Ishikawa (cell line): ENCODE results near the gene DNASE1L3.

ENCODE experiments used
- CEBPB ChIP-seq: IDR thresholded peaks from 2 replicates; pipeline ENCODE4 v1.6.1; 2012
- CREB1 ChIP-seq: IDR thresholded peaks from 2 replicates; pipeline ENCODE4 v1.6.1; 2012; ENCODE audit warnings: low read depth
- EGR1 ChIP-seq: IDR thresholded peaks from 2 replicates; pipeline ENCODE4 v1.6.1; 2012
- EP300 ChIP-seq: IDR thresholded peaks from 2 replicates; pipeline ENCODE4 v1.6.1; 2012; ENCODE audit warnings: borderline replicate concordance
- FOXM1 ChIP-seq: IDR thresholded peaks from 2 replicates; pipeline ENCODE4 v1.6.1; 2012; ENCODE audit warnings: low read depth, borderline replicate concordance
- MAX ChIP-seq: IDR thresholded peaks from 2 replicates; pipeline ENCODE4 v1.6.1; 2012
- RAD21 ChIP-seq: IDR thresholded peaks from 2 replicates; pipeline ENCODE4 v1.6.1; 2012; ENCODE audit warnings: low read depth
- TAF1 ChIP-seq: IDR thresholded peaks from 2 replicates; pipeline ENCODE4 v1.6.1; 2012; ENCODE audit warnings: low read depth, mild to moderate bottlenecking
- TCF12 ChIP-seq: IDR thresholded peaks from 2 replicates; pipeline ENCODE4 v1.6.1; 2012; ENCODE audit warnings: low read depth
- TEAD4 ChIP-seq: IDR thresholded peaks from 2 replicates; pipeline ENCODE4 v1.6.1; 2012
- YY1 ChIP-seq: IDR thresholded peaks from 2 replicates; pipeline ENCODE4 v1.6.1; 2012; ENCODE audit warnings: low read depth
- TF ChIP-seq, protein P1 (sequence below): IDR thresholded peaks from 2 replicates; pipeline ENCODE4 v1.6.1; 2012; ENCODE audit warnings: low read depth, mild to moderate bottlenecking

DNA sequence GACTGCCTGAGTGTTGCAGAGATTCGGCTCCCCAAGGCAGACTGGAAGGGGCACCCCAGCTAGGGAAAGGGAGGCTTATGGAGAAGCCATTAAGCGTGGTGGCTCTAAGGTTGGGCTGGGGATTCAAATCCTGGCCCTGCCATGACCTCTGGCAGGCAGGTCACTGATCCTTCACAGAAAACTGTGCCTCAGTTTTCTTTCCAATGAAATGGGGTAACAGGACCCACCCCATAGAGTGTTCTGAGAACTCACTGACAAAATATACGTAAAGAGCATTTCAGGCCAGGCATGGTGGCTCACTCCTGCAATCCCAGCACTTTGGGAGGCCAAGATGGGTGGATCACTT, 34.6 kb downstream of the DNASE1L3 start:
- TF ChIP-seq YY1, result no peak
- no peak for TF ChIP-seq MAX
- TF ChIP-seq RAD21, result no peak
- no peak for TF ChIP-seq EP300
- no peak for TF ChIP-seq EGR1
- TF ChIP-seq TCF12, result no peak
- no peak for TF ChIP-seq CREB1
- TF ChIP-seq, protein P1, sequence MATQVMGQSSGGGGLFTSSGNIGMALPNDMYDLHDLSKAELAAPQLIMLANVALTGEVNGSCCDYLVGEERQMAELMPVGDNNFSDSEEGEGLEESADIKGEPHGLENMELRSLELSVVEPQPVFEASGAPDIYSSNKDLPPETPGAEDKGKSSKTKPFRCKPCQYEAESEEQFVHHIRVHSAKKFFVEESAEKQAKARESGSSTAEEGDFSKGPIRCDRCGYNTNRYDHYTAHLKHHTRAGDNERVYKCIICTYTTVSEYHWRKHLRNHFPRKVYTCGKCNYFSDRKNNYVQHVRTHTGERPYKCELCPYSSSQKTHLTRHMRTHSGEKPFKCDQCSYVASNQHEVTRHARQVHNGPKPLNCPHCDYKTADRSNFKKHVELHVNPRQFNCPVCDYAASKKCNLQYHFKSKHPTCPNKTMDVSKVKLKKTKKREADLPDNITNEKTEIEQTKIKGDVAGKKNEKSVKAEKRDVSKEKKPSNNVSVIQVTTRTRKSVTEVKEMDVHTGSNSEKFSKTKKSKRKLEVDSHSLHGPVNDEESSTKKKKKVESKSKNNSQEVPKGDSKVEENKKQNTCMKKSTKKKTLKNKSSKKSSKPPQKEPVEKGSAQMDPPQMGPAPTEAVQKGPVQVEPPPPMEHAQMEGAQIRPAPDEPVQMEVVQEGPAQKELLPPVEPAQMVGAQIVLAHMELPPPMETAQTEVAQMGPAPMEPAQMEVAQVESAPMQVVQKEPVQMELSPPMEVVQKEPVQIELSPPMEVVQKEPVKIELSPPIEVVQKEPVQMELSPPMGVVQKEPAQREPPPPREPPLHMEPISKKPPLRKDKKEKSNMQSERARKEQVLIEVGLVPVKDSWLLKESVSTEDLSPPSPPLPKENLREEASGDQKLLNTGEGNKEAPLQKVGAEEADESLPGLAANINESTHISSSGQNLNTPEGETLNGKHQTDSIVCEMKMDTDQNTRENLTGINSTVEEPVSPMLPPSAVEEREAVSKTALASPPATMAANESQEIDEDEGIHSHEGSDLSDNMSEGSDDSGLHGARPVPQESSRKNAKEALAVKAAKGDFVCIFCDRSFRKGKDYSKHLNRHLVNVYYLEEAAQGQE, result no peak
- no peak for TF ChIP-seq FOXM1
- TF ChIP-seq TEAD4, result no peak
- no peak for TF ChIP-seq TAF1
- no peak for TF ChIP-seq CEBPB
